Muscle of leg (tissue), 3 donors: ENCODE measurements around the gene TARP.
A peak's percentile ranks its signal among the peaks of the same experiment; 100 is the strongest.

Source experiments
- DNase-seq: peaks from one replicate; pipeline ENCODE4 v3.0.0; 2013
- H3K27ac ChIP-seq: one replicate; pipeline ENCODE4 v1.5.1; 2013; ENCODE audit warnings: mild to moderate bottlenecking, low read length, control low read depth
- H3K27me3 ChIP-seq: one replicate; pipeline ENCODE4 v1.6.1; 2013; ENCODE audit warnings: low read length; ENCODE audit not compliant: control insufficient read depth, insufficient read depth
- H3K36me3 ChIP-seq: one replicate; pipeline ENCODE4 v1.6.1; 2013; ENCODE audit warnings: low read length; ENCODE audit not compliant: control insufficient read depth, insufficient read depth
- H3K4me1 ChIP-seq: one replicate; pipeline ENCODE4 v1.6.1; 2013; ENCODE audit warnings: low read length; ENCODE audit not compliant: control insufficient read depth, insufficient read depth
- H3K4me3 ChIP-seq: one replicate; pipeline ENCODE4 v1.5.1; 2013; ENCODE audit warnings: low read length, control low read depth
- H3K9me3 ChIP-seq: replicated peaks from 2 replicates; pipeline ENCODE4 v1.6.1; 2013; ENCODE audit warnings: low read depth, low read length; ENCODE audit not compliant: control insufficient read depth
- WGBS: methylation state at CpG from one replicate; pipeline ENCODE4 v1.1.5; 2013; ENCODE audit warnings: missing lambda C conversion rate; ENCODE audit not compliant: insufficient coverage; 5-methylcytosine and 5-hydroxymethylcytosine counted together

Gene TARP

DNA sequence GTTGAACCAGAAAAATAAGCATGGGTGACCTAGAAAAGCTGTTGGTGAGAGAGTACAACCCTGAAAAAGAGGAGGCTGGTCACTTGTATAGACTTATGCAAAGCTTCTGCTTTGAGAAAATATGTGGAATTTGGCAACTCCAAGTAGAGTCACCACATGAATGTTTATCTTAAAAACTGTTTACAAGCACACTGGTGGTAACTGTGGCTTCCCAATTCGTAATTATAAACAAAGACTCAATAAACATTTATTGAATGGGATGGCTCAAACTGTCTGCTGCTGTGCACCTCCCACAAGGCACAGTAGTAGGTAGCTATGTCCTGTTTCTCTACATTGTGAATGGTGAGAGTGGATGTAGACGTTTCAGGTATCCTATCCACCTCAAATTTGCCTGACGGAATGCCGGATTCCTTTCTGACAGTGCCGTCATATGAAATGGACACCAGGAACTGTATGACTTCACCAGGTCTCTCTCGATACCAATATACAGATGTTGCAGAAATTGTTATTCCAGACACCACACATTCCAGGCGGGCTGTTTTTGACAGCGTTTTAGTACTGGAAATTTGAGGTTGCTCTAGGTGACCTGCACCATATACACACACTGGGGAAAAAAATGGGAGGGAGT, 43.4 kb upstream of the TARP start:
- WGBS = 60% methylated on average over 1 of the region's 8 CpGs

GRCh38 chr7:38315410-38315809, 42.0 kb upstream of the TARP start:
- Histone ChIP-seq H3K9me3 (no peaks in the 10 kb centered on the region), H3K27me3 (no peaks in the 10 kb centered on the region), H3K27ac (no peak overlapping the region), H3K4me3 (no peak overlapping the region), H3K4me1 (peaks cover 13% of the 10 kb centered on the region), H3K36me3 (no peaks in the 10 kb centered on the region)
- DNase-seq = no peak
- no CpG with 5 or more reads among the region's 3 CpGs for WGBS

More for the DNA sequence above, 43.4 kb upstream of the TARP start:
- no peak for DNase-seq
- Histone ChIP-seq H3K36me3 (no peaks in the 10 kb centered on the region), H3K27me3 (no peaks in the 10 kb centered on the region), H3K4me1 (peaks cover 6% of the 10 kb centered on the region), H3K4me3 (no peak overlapping the region), H3K9me3 (no peaks in the 10 kb centered on the region), H3K27ac (no peak overlapping the region)

DNA sequence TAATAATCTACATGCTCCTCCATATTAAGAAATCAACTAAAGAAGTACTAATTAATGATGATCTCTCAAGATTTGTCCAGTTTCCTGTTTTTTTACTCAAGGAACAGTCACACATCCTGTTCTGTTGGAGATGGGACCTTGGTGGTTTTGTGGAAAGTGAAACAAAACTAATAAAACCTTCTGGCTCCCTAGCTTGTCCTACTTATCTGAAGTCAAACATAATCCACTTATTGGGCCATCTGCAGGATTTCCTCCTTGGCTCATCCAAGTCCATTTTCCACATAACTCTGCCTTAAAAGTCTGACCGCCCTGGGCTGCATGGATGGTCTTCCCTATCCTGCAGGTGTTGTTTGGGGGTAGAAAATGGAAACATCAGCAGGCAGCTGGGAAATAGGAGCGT, 39.4 kb upstream of the TARP start:
- 60% methylated on average over 1 of the region's 2 CpGs for WGBS
- Histone ChIP-seq H3K27ac (peak overlapping the region; percentile 33), H3K4me3 (no peak overlapping the region), H3K9me3 (no peaks in the 10 kb centered on the region), H3K36me3 (no peaks in the 10 kb centered on the region), H3K27me3 (no peaks in the 10 kb centered on the region), H3K4me1 (peaks cover 7% of the 10 kb centered on the region)
- DNase-seq = peak; percentile 50

DNA sequence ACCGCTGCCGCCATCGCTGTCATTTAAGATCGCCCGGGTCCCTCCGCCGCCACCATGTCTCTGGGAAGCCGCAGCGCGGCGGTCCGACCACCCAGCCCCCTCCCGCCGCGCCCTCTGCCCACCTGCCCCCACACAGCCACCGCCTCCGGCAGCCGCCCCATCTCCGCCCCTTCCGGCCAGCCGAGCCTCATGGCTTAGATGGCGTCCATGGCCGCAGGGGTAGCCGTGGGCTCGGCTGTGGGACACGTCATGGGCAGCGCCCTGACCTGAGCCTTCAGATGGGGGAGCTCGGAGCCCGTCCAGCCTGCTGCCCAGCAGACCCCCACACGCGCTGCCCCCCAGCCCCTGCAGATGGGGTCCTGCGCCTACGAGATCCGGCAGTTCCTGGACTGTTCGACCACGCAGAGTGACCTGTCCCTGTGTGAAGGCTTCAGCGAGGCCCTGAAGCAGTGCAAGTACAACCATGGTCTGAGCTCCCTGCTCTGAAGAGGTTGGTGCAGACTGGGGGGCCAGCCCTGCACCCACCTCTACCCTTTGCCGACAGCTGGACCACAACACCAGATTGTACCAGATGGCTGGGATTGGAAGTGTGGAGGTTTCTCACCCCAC, 38.0 kb upstream of the TARP start:
- peak overlapping the region; percentile 43 for H3K4me3 ChIP-seq
- peak; percentile 31 for DNase-seq
- H3K9me3 ChIP-seq = no peaks in the 10 kb centered on the region
- H3K27me3 ChIP-seq = no peaks in the 10 kb centered on the region
- H3K27ac ChIP-seq = peak overlapping the region; percentile 58
- H3K4me1 ChIP-seq = peaks cover 7% of the 10 kb centered on the region
- 9% methylated on average over 30 of the region's 38 CpGs for WGBS
- H3K36me3 ChIP-seq = no peaks in the 10 kb centered on the region

DNA sequence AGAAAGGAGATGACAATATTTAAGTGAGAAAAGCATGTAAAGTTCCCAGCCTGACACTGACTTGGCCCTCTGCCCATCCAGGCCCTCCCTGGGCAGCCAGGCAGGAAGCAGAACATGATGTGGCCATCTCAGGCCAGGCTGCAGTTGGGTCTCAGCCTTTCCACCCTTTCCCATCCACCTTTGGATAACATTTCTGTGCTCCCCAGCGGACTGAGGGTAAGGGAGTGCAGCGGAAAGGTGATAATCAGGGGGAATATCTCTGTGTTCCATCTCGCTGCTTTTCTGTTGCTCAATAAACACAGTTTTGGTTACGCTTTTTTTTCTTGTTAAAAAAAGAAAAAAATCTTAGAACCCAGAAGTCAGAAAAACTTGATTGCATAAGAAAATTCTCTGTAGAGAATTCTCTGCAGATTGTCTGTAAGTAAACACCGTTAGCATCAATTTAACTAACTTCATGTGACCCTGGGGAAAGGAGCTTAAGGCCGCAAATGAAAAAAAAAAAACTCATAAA, 37.2 kb upstream of the TARP start:
- Histone ChIP-seq H3K27me3 (no peaks in the 10 kb centered on the region), H3K27ac (no peak overlapping the region), H3K36me3 (no peaks in the 10 kb centered on the region), H3K4me3 (peak overlapping the region; percentile 43), H3K9me3 (no peaks in the 10 kb centered on the region), H3K4me1 (peaks cover 7% of the 10 kb centered on the region)
- DNase-seq = peak; percentile 50
- WGBS = no CpG with 5 or more reads among the region's 6 CpGs

DNA sequence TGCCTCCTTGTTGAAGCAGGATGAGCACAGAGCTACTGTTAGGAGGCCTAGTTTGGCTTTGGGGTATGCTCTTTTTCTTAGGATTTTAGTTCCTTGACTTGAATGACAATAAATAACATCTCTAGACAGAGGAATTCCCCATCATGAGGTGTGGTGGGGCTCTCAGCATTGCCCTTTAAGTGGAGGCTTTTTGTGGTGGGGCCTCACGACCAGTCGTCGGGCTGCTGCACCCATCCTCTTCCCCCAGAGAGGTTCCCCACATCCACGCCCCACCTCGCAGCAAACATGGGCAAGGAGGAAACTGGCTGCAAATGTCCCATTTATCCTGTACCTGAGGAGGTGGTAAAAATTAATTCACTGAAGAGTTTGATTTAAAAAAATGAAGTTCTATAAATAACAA, 36.1 kb upstream of the TARP start:
- H3K4me3 ChIP-seq = no peak overlapping the region
- no peaks in the 10 kb centered on the region for H3K36me3 ChIP-seq
- H3K27me3 ChIP-seq = no peaks in the 10 kb centered on the region
- DNase-seq = no peak
- H3K27ac ChIP-seq = no peak overlapping the region
- no CpG with 5 or more reads among the region's 5 CpGs for WGBS
- peaks cover 7% of the 10 kb centered on the region for H3K4me1 ChIP-seq
- no peaks in the 10 kb centered on the region for H3K9me3 ChIP-seq

DNA sequence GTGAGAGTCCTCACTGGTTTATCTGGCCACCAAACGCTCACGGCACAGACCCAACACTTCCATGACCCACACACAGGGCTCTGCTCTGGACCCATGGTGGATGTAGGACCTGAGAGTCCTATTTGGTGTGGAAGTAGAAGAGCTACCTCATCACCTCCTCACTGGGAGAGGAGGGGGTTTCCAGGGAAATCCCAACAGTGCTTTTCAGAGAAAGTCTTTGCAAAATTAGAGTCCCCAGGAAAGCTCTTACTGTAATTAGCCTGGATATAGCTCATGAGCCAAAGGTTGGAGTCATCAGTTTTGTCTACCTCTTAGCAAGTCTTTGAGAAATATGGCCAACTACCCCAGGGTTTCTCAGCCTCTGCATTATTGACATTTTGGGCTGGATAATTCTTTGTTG, 34.7 kb upstream of the TARP start:
- DNase-seq = no peak
- no peak overlapping the region for H3K27ac ChIP-seq
- H3K36me3 ChIP-seq = no peaks in the 10 kb centered on the region
- WGBS = no CpG with 5 or more reads among the region's 2 CpGs
- no peak overlapping the region for H3K4me3 ChIP-seq
- H3K4me1 ChIP-seq = peaks cover 7% of the 10 kb centered on the region
- H3K9me3 ChIP-seq = no peaks in the 10 kb centered on the region
- no peaks in the 10 kb centered on the region for H3K27me3 ChIP-seq

DNA sequence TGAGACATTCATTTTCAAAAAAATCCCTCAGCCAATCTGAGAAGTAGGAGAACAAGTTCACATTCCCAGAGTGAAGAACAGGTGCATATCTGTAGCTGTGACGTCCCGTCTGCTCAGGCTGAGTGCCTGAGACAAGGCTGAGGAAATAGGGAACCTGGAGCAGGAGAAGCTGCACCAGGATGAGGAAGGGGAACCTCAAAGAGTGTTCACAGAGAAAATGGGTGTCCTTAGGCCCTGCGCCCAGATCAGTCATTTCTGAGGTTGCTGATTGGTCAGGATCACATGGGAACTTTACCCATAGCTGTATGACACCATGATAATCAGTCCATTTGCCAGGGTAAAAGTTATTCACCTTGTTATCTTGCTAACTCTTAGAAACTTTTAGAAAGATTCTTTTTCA, 34.2 kb upstream of the TARP start:
- Histone ChIP-seq H3K9me3 (no peaks in the 10 kb centered on the region), H3K27ac (no peak overlapping the region), H3K27me3 (no peaks in the 10 kb centered on the region), H3K36me3 (no peaks in the 10 kb centered on the region), H3K4me1 (peaks cover 7% of the 10 kb centered on the region), H3K4me3 (no peak overlapping the region)
- WGBS = 90% methylated on average over 3 of the region's 3 CpGs
- DNase-seq = no peak

DNA sequence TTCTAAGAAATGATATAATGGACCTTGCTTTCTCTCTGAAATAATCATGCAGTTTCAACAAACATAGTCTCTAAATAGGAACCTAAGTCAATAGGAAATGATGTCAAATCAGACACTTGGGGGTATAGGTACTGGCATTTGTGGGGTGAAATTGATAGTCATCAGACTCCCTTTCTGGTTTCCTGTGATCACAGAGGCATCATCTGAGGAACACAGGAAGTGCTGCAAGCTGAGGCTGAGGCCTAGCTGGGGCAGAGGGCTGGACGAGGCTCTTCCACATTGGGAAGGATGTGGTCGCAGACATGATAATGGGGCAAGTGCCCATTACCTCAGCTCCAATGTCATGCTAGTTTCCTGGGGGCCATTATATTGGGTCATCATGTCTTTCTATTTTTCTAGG, 33.5 kb upstream of the TARP start:
- no peaks in the 10 kb centered on the region for H3K36me3 ChIP-seq
- H3K4me1 ChIP-seq = peaks cover 7% of the 10 kb centered on the region
- H3K27ac ChIP-seq = no peak overlapping the region
- no CpG with 5 or more reads among the region's 2 CpGs for WGBS
- no peaks in the 10 kb centered on the region for H3K27me3 ChIP-seq
- no peaks in the 10 kb centered on the region for H3K9me3 ChIP-seq
- DNase-seq = no peak
- H3K4me3 ChIP-seq = no peak overlapping the region

- no CpG with 5 or more reads among the region's 3 CpGs for WGBS
- H3K27ac ChIP-seq = no peak overlapping the region
- no peak for DNase-seq
Observed at GRCh38 chr7:38306171-38306570, 32.7 kb upstream of the TARP start.

More at GRCh38 chr7:38306171-38306570, 32.7 kb upstream of the TARP start:
- no peaks in the 10 kb centered on the region for H3K27me3 ChIP-seq
- H3K4me3 ChIP-seq = no peak overlapping the region
- peaks cover 3% of the 10 kb centered on the region for H3K4me1 ChIP-seq
- H3K36me3 ChIP-seq = no peaks in the 10 kb centered on the region
- H3K9me3 ChIP-seq = no peaks in the 10 kb centered on the region
